NCI-H345 treated with DMSO at 0.1 percent for 48 hours (cell line): Measurements from ENCODE around the gene ITPRIPL2.

Experiments
- DNase-seq: peaks from one replicate; lab custom pipeline; 2025; ENCODE audit not compliant: unreplicated experiment; lab: John Stamatoyannopoulos, UW

Gene ITPRIPL2

DNA sequence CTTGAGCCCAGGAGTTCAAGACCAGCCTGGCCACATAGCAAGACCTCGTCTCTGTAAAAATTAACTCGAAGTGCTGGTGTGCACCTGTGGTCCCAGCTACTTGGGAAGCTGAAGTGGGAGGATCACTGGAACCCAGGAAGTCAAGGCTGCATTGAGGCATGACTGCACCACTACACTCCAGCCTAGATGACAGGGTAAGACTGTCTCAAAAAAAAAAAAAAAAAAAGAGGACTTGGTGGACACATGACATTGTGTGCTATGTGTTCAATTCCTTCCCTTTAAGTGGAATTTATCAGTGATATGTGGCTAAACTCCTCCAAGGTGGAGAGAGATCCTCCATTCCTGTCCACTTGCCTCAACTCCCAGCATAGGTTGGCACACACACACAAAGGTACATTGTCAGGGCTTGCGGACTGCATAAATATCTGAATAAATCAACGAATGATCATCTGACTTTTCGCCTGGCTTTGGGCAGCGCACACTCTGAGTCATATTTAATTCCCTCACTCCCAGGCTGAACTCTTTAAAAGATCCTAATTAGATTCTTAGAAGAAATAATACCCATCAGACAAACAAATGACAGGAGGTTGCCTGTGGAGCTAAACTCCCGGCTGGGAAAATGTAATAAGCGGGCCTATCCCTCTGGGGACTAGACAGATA lies 29.3 kb downstream of the ITPRIPL2 start:
- no peak for DNase-seq

DNA sequence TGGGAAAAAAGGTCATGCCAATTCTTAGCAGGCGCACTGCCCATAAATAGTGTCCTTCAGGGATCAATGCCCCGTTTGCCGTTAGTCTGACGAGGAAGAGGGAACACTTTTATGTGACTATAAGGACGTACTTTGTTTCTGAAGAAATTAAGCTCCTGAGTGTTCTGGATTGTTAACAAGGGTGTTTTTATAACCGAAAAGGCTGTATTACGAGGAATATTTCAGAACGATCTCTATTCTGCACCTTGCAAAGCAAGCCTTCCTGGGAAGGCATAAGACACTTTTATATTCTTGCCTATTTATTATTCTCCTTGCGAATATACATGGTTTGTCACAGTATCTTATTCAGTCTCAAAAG lies 29.8 kb downstream of the ITPRIPL2 start:
- no peak for DNase-seq

- DNase-seq: no peak
Measured at GRCh38 chr16:19145010-19145409, 31.2 kb downstream of the ITPRIPL2 start.

- no peak for DNase-seq
Measured at GRCh38 chr16:19147126-19147525, 33.4 kb downstream of the ITPRIPL2 start.

DNA sequence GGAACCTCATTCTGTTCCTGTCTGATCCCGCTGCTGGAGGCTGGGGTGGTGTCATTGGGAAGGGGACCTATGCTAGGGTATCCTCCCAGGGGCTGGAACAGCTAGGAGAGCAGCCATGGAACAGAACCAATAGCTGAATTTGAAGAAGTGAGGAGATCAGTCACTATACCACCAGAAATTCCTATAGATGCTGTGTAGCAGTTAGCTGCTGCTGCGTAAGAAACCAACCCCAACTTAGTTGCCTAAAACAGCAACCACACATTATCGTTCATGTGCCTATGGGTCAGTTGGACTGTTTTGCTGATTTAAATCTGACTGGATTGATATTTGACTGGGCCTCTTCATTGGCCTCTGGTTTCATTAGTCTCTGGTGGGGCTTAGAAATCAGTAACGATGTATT lies 33.9 kb downstream of the ITPRIPL2 start:
- DNase-seq: no peak

- no peak for DNase-seq
Measured at GRCh38 chr16:19148189-19148588, 34.4 kb downstream of the ITPRIPL2 start.

DNA sequence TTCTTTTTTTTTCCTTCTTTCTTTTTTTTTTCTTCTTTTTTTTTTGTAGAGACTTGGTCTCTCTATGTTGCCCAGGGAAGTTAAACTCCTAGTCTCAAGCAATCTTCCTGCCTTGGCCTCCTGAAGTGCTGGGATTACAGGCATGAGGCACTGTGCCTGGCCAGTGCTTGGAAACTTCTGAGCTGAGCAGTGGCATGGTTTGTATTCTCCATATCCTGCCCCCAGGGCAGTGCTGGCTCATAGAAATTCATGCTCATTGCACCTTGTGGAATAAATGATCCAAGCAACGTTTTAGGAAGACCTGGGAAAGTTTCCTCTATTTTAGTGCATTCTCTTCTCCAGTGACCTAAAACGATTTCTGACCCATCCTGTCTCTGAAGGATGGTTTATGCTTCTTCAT lies 37.5 kb downstream of the ITPRIPL2 start:
- no peak for DNase-seq

GRCh38 chr16:19152042-19152441 lies 38.3 kb downstream of the ITPRIPL2 start:
- DNase-seq: no peak

DNA sequence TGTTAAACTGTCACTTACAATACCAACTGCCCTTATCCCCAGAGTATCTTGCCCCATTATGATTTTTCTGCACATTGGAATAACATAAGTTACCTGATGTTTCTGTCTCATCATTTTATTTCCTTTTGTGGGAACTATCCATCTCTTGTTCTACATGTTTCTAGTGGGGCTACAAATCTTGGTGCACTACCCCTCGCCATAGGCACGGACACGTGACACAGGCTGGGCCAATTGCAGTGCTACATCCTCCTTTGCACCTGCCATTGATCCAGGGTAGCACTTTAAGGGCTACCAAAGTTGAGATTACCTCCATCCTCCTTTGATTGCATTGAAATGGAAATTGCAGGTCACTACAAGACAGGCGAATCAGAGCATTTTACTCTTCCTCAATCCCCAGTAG lies 40.1 kb downstream of the ITPRIPL2 start:
- no peak for DNase-seq

- DNase-seq: no peak
Measured at GRCh38 chr16:19162085-19162484, 48.3 kb downstream of the ITPRIPL2 start.

GRCh38 chr16:19163215-19163614 lies 49.5 kb downstream of the ITPRIPL2 start:
- DNase-seq: no peak

- DNase-seq: no peak
Measured at GRCh38 chr16:19164285-19164684, 50.5 kb downstream of the ITPRIPL2 start.

DNA sequence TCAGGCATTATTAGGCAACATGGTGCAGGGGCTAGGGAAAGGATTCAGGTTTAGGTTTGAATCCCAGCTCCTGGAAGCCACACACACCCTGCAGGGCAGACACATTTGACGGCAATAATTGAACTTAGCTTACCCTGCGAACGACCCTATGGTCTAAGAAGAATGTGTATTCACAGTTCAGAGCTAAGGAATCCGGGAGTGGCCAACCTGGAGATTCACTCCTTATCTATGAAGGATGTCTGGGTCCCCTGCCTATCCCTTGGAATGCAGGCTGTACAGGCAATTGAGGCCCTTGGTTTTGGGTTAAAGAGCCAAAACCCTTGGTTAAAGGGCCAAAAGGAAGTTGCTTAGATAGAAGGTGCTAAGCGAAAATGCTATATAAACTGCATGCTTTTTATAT lies 51.3 kb downstream of the ITPRIPL2 start:
- DNase-seq: no peak

DNA sequence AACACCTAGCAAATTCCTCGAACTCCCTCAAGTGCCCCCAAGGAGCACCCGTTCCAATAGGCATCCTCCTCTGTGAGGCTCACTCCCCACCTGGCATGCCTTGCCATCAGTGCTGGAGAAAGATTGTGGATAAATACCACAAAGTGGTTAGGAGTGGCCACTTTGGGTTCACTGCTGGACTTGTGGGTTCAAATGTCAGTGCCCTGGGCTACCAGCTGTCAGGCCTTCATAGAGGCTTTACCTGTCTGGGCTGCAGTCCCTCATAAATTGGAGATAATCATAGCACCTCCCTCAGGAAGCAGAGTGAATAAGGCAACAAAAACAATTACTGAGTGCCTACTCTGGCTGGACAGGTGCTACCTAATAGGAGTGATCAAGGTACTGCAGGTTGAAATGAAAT lies 52.7 kb downstream of the ITPRIPL2 start:
- peak; percentile 19 for DNase-seq

DNA sequence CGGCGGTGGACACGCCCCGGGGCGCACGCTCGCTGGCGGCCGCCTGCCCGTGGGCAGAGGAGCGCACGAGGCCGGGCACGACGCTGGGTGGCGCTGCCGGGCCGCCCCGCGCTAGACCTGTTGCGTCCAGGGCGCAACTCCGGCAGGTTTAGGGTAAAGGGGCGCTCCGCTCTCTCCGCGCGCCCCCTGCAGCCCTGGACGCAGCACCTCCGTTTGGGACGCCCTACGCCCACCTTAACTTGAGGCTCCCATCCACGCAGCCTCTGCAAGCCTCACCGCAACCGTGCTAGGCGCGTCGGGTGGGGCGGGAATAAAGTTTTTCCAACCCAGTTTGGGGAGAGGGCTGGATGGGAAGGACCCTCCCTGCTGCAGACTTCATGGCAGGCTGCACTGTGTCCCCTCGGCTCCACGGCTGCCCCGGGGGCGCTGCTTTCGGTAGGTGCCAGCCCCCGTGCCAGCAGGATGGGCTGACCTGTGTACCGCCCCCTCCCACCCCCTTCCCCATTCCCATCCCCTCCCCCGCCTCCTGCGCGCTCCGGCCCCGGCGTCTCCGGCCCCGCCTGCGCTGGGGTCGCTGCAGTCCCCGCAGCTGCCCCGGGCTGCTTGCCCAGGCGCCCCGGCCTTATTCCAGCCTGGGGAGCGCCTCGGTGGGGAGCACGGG lies 54.1 kb downstream of the ITPRIPL2 start, which contains the start of gene SYT17:
Gene SYT17, plus strand, starts transcription at position 531 of the 661 bp plus-strand sequence. CDS start 407 bp downstream, outside the sequence.
- DNase-seq: peak; percentile 79

DNA sequence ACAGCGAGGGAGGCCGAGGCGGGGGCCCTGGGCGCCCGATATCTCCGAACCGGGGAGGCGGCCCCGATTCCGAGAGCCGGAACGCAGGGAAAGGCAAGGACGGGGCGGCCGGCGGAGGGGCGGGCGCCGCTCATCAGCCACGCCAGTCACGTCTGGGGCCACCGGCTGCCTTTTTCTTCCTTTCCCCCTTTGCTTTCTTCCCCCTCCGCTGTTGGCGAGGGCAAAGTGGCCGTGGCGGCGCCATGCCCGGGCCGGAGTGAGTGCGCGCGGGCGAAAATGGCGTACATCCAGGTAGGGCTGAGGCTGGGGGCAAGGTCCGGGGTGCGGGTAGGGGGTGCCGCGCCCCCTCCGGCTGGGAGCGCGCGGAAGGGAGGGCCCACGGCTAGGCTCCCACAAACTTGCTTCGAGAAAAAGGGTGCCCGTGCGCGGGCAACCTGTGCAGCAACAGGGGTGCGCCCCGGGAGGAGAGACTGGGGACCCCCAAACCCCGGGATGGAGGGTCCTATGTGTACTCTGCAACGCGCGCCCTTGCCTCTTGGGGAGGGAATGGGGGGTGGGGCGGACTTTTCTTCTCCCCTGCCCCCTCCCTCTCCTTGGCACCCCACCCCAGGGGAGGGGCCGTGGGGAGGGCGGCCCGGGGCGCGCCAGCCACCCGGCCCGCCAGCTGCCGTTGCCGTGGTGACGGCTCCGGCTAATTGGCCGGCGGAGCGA lies 54.8 kb downstream of the ITPRIPL2 start:
- peak; percentile 58 for DNase-seq

- no peak for DNase-seq
Measured at GRCh38 chr16:19169082-19169639, 55.4 kb downstream of the ITPRIPL2 start.

- DNase-seq: no peak
Measured at GRCh38 chr16:19170043-19170655, 56.4 kb downstream of the ITPRIPL2 start.
